ENCODE results near the gene CACNA1B.
A peak's percentile ranks its signal among the peaks of the same experiment; 100 is the strongest.

CACNA1B gene

GRCh38 chr9:138019514-138019913, 141.9 kb downstream of the CACNA1B start:
- peak; percentile 15 for DNase-seq

GRCh38 chr9:138020120-138020794, 142.7 kb downstream of the CACNA1B start:
- no peak for DNase-seq

- no peak for DNase-seq
Observed at GRCh38 chr9:138020795-138021182, 143.2 kb downstream of the CACNA1B start.

- no peak for DNase-seq
Observed at GRCh38 chr9:138021251-138022056, 143.9 kb downstream of the CACNA1B start.

GRCh38 chr9:138022121-138022741, 144.6 kb downstream of the CACNA1B start:
- peak; percentile 95 for DNase-seq

- DNase-seq = peak; percentile 76
Observed at GRCh38 chr9:138022756-138023393, 145.3 kb downstream of the CACNA1B start.

- DNase-seq = peak; percentile 81
Observed at GRCh38 chr9:138023394-138024124, 146.0 kb downstream of the CACNA1B start.

GRCh38 chr9:138024131-138024530, 146.5 kb downstream of the CACNA1B start:
- no peak for DNase-seq

GRCh38 chr9:138024831-138025291, 147.3 kb downstream of the CACNA1B start:
- DNase-seq = no peak

- no peak for DNase-seq
Observed at GRCh38 chr9:138025417-138025816, 147.8 kb downstream of the CACNA1B start.

GRCh38 chr9:138025908-138026307, 148.3 kb downstream of the CACNA1B start:
- DNase-seq = no peak

- DNase-seq = peak; percentile 13
Observed at GRCh38 chr9:138028596-138028995, 151.0 kb downstream of the CACNA1B start.

- no peak for DNase-seq
Observed at GRCh38 chr9:138031186-138031585, 153.6 kb downstream of the CACNA1B start.

- no peak for DNase-seq
Observed at GRCh38 chr9:138033950-138034349, 156.4 kb downstream of the CACNA1B start.

GRCh38 chr9:138037140-138037539, 159.6 kb downstream of the CACNA1B start:
- no peak for DNase-seq

- no peak for DNase-seq
Observed at GRCh38 chr9:138038244-138038671, 160.7 kb downstream of the CACNA1B start.

- no peak for DNase-seq
Observed at GRCh38 chr9:138040446-138041430, 163.2 kb downstream of the CACNA1B start.

- DNase-seq = no peak
Observed at GRCh38 chr9:138042146-138042545, 164.6 kb downstream of the CACNA1B start.

GRCh38 chr9:138042640-138043039, 165.1 kb downstream of the CACNA1B start:
- no peak for DNase-seq

GRCh38 chr9:138043061-138043410, 165.5 kb downstream of the CACNA1B start:
- no peak for DNase-seq

All from DMS53 (cell line).